IPS DF 6.9 (cell line): ENCODE data around the gene CTDP1.
"Not testable (repeated sequence)": the region's sequence is repeated elsewhere in the genome, so short reads cannot be mapped to it uniquely, and the experiment has no call there.

Source experiments
- DNase-seq: peaks from one replicate; pipeline ENCODE4 v3.0.0-alpha.2; 2013; ENCODE audit warnings: low read depth, low spot score
- H3K27ac ChIP-seq: one replicate; pipeline ENCODE4 v1.5.1; 2013; ENCODE audit warnings: low read length, control low read depth
- H3K27me3 ChIP-seq: 2 replicates; pipeline ENCODE4 v1.6.1; 2013; ENCODE audit warnings: mild to moderate bottlenecking, low read length; ENCODE audit not compliant: control insufficient read depth, insufficient read depth
- H3K36me3 ChIP-seq: 2 replicates; pipeline ENCODE4 v1.6.1; 2013; ENCODE audit warnings: low read length; ENCODE audit not compliant: control insufficient read depth, insufficient read depth
- H3K4me1 ChIP-seq: 2 replicates; pipeline ENCODE4 v1.6.1; 2013; ENCODE audit warnings: low read length; ENCODE audit not compliant: control insufficient read depth, insufficient read depth
- H3K4me3 ChIP-seq: 2 replicates; pipeline ENCODE4 v1.5.1; 2013; ENCODE audit warnings: mild to moderate bottlenecking, low read length
- H3K9me3 ChIP-seq: 2 replicates; pipeline ENCODE4 v1.6.1; 2013; ENCODE audit warnings: low read length, inconsistent platforms; ENCODE audit not compliant: control insufficient read depth, insufficient read depth
- WGBS: extraction: QIAGEN DNeasy Blood & Tissue Kit; methylation state at CpG from one replicate; pipeline ENCODE4 v1.1.7; 2013; ENCODE audit warnings: mixed read lengths, missing lambda C conversion rate; ENCODE audit not compliant: insufficient read length, insufficient coverage; 5-methylcytosine and 5-hydroxymethylcytosine counted together

The CTDP1 gene

GRCh38 chr18:79714531-79715240, 35.1 kb downstream of the CTDP1 start:
- Histone ChIP-seq H3K27me3 (no peaks in the 10 kb centered on the region), H3K4me1 (no peaks in the 10 kb centered on the region), H3K9me3 (no peaks in the 10 kb centered on the region), H3K27ac (no peak overlapping the region), H3K36me3 (peaks cover 23% of the 10 kb centered on the region), H3K4me3 (no peak overlapping the region)
- no CpG with 5 or more reads among the region's 47 CpGs for WGBS
- no peak for DNase-seq

GRCh38 chr18:79715280-79715679, 35.7 kb downstream of the CTDP1 start:
- no peak for DNase-seq
- Histone ChIP-seq H3K36me3 (peaks cover 24% of the 10 kb centered on the region), H3K4me1 (no peaks in the 10 kb centered on the region), H3K4me3 (no peak overlapping the region), H3K27ac (no peak overlapping the region), H3K9me3 (no peaks in the 10 kb centered on the region), H3K27me3 (no peaks in the 10 kb centered on the region)
- no CpG with 5 or more reads among the region's 26 CpGs for WGBS

GRCh38 chr18:79717059-79717458, 37.5 kb downstream of the CTDP1 start:
- no CpG with 5 or more reads among the region's 7 CpGs for WGBS
- Histone ChIP-seq H3K4me1 (no peaks in the 10 kb centered on the region), H3K27me3 (no peaks in the 10 kb centered on the region), H3K9me3 (no peaks in the 10 kb centered on the region), H3K36me3 (peaks cover 26% of the 10 kb centered on the region), H3K4me3 (no peak overlapping the region), H3K27ac (no peak overlapping the region)
- no peak for DNase-seq

GRCh38 chr18:79717555-79718074, 38.0 kb downstream of the CTDP1 start:
- WGBS, result no CpG with 5 or more reads among the region's 29 CpGs
- H3K36me3 ChIP-seq, result peaks cover 26% of the 10 kb centered on the region

GRCh38 chr18:79718126-79718525, 38.5 kb downstream of the CTDP1 start:
- no peak for DNase-seq
- Histone ChIP-seq H3K9me3 (no peaks in the 10 kb centered on the region), H3K27me3 (no peaks in the 10 kb centered on the region), H3K36me3 (peaks cover 26% of the 10 kb centered on the region; the same call in 1 of the 2 replicates), H3K4me3 (no peak overlapping the region), H3K4me1 (no peaks in the 10 kb centered on the region), H3K27ac (no peak overlapping the region)
- WGBS, result no CpG with 5 or more reads among the region's 17 CpGs

More at GRCh38 chr18:79717555-79718074, 38.0 kb downstream of the CTDP1 start:
- H3K4me1 ChIP-seq, result no peaks in the 10 kb centered on the region
- H3K27ac ChIP-seq, result no peak overlapping the region
- no peak for DNase-seq
- H3K4me3 ChIP-seq, result no peak overlapping the region
- no peaks in the 10 kb centered on the region for H3K9me3 ChIP-seq
- no peaks in the 10 kb centered on the region for H3K27me3 ChIP-seq

- no CpG with 5 or more reads among the region's 30 CpGs for WGBS
- DNase-seq, result no peak
- no peaks in the 10 kb centered on the region for H3K9me3 ChIP-seq
- H3K27me3 ChIP-seq, result no peaks in the 10 kb centered on the region
- peaks cover 22% of the 10 kb centered on the region; the same call in 1 of the 2 replicates for H3K36me3 ChIP-seq
- H3K27ac ChIP-seq, result no peak overlapping the region
- H3K4me1 ChIP-seq, result no peaks in the 10 kb centered on the region
- H3K4me3 ChIP-seq, result no peak overlapping the region
Measured at GRCh38 chr18:79718878-79719477, 39.4 kb downstream of the CTDP1 start.

GRCh38 chr18:79719478-79720358, 40.1 kb downstream of the CTDP1 start:
- not testable (repeated sequence) for DNase-seq, H3K9me3 ChIP-seq, H3K27me3 ChIP-seq, H3K4me3 ChIP-seq, H3K27ac ChIP-seq, H3K4me1 ChIP-seq
- H3K36me3 ChIP-seq, result peaks cover 20% of the 10 kb centered on the region; the same call in 1 of the 2 replicates
- no CpG with 5 or more reads among the region's 19 CpGs for WGBS

- Histone ChIP-seq H3K27ac (no peak overlapping the region), H3K36me3 (peaks cover 15% of the 10 kb centered on the region; the same call in 1 of the 2 replicates), H3K4me1 (no peaks in the 10 kb centered on the region), H3K9me3 (no peaks in the 10 kb centered on the region), H3K27me3 (no peaks in the 10 kb centered on the region), H3K4me3 (no peak overlapping the region)
- DNase-seq, result no peak
- WGBS, result no CpG with 5 or more reads among the region's 14 CpGs
Measured at GRCh38 chr18:79720359-79720733, 40.7 kb downstream of the CTDP1 start.

- H3K4me1 ChIP-seq, result no peaks in the 10 kb centered on the region
- H3K27me3 ChIP-seq, result no peaks in the 10 kb centered on the region
- no CpG with 5 or more reads among the region's 13 CpGs for WGBS
- 0 out of 2 replicates have a peak, but pooled peaks cover 5% of the 10 kb centered on the region for H3K36me3 ChIP-seq
- no peak overlapping the region for H3K4me3 ChIP-seq
- no peak overlapping the region for H3K27ac ChIP-seq
- no peaks in the 10 kb centered on the region for H3K9me3 ChIP-seq
- no peak for DNase-seq
Measured at GRCh38 chr18:79723036-79723435, 43.4 kb downstream of the CTDP1 start.

- Histone ChIP-seq H3K4me1 (no peaks in the 10 kb centered on the region), H3K36me3 (0 out of 2 replicates have a peak, but pooled peaks cover 5% of the 10 kb centered on the region), H3K27me3 (no peaks in the 10 kb centered on the region), H3K4me3 (no peak overlapping the region), H3K9me3 (no peaks in the 10 kb centered on the region), H3K27ac (no peak overlapping the region)
- DNase-seq, result no peak
- WGBS, result no CpG with 5 or more reads among the region's 11 CpGs
Measured at GRCh38 chr18:79723628-79724027, 44.0 kb downstream of the CTDP1 start.
